ENCODE measurements around the gene TMEM175. TPM values are rescaled to one million over a fixed set of nuclear protein-coding genes. Genes with fewer than 3 reads are reported as not detected.
"Not testable (repeated sequence)": the region's sequence is repeated elsewhere in the genome, so short reads cannot be mapped to it uniquely, and the experiment has no call there.

The TMEM175 gene
- polyA plus RNA-seq, 3 donors: 20.6 to 29.6 (median 26.3) TPM

DNA sequence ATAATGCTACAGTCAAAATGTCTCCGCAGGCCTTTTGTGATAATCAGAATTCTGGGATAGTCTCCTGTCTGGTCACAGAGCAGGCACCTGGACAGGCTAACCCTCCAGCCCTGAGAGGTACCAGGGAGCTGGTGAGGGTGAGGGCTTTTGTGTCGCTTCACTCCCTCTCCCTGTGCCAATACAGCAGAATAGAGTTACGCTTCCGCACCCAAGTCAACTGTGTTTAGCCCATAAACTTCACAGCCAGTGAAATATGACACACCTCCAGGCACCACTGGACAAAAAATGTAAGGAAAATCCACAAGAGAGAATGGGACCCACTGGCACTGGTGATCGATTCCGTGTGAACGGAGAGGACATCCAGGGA lies 1.4 kb upstream of the TMEM175 start:
- no peak for DNase-seq (ENCODE audit: extremely low read depth in 1 of 11, low read depth in 9 of 11, low spot score in 4 of 11)

DNA sequence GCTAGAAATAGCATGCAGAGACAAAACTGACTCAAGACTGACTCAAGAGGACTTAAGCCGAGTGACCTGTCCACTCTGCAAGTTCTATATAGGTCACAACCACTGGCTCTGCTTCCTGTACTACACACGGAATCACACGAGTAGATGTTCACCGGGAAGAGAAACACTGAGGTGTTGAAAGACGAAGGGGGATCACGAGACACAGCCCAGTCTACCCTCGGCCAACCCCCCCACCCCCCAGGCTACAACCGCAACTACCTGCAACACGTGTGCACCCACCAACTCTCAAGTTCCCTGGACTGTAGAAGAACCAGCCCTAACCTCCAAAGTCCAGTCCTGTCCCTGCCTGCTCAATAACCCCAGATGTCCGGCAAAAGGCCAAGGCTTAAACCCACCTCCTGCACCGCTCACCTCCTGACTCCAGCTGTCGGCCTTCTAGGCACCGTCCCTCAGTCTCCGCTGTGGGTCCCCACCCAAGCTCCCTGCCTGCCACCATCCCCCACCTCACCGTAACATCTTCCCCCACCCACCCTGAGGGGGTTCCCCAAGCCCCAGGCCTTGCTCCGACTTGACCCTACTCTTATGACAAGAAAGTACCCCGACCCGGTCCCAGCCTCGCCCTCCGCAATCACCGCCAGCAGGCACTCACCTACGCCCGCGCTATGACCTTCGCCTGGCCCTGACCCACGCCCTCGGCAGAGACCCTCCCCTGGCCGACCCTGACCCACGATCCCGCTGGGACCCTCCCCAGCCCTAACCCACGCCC lies 883 bp upstream of the TMEM175 start:
- no peak for DNase-seq (ENCODE audit: extremely low read depth in 1 of 11, low read depth in 9 of 11, low spot score in 4 of 11)

DNA sequence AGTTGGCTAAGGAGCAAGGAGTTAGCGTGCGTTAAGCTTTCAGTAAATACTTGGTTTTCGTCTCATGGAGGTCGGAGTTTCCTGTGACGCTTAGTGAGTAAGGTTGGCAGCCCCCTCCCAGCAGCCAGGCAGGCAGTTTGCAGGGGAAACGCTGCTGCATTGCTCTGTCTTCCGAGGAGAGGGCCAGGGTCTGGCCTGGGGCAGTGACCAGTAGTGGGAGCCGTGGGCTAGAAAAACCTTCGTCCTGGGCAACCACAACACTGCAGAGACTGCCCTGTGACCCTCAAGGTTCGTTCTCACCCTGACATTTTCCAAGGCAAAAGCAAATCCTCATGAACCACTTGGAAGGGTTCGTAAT lies 432 bp downstream of the TMEM175 start:
- DNase-seq (ENCODE audit: extremely low read depth in 1 of 11, low read depth in 9 of 11, low spot score in 4 of 11): no peak

DNA sequence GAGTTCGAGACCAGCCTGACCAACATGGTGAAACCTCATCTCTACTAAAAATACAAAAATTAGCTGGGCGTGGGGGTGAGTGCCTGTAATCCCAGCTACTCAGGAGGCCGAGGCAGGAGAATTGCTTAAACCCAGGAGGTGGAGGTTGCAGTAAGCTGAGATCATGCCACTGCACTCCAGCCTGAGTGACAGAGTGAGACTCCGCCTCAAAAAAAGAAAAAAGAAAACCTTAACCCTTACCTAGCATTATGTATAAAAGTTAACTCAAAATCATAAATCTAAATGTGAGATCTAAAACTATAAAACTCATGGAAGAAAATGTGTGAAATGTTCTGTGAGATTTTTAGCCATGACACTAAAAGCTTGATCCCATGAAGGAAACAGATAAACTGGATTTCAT lies 7.2 kb downstream of the TMEM175 start:
- not testable (repeated sequence) for DNase-seq (ENCODE audit: extremely low read depth in 1 of 11, low read depth in 9 of 11, low spot score in 4 of 11)

DNA sequence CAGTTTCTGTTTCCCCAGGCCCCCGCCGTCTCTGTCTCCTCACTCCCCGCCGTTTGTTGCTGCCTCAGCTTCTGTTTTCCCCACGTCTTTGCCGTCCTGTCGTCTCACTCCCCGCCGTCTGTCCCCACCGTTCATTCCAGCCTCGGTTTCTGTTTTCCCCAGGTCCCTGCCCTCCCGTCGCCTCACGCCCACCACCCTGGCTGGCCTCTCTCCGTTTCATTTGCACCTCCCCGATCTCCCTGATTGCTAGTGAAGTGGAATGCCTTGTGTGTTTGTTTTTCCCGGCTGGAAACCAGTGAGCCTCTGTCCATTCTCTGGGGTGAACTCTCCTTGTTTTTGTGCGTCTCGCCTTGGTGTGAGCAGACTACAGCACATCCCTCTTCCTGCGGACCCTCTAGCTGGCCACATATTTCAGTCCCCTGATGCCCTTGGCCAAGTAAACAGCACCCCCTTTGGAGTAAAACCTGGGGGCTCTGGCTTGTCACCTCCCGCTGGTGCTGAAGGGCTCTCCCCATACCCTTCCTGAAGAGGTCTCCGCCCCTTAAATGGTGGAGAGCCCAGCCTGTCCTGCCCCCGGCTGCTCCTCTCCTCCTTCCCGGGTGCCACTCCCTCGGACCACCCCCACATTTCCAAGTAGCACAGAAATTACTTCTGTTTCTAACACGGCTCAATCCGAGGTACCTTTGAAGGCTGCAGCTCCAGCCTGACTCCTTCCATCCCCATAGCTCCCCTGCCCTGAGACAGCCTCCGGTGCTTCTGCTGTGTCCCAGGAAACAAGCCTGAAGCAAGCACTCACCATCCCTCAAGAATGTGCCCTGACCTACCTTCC lies 13.2 kb downstream of the TMEM175 start:
- no peak for DNase-seq (ENCODE audit: extremely low read depth in 1 of 11, low read depth in 9 of 11, low spot score in 4 of 11)

DNA sequence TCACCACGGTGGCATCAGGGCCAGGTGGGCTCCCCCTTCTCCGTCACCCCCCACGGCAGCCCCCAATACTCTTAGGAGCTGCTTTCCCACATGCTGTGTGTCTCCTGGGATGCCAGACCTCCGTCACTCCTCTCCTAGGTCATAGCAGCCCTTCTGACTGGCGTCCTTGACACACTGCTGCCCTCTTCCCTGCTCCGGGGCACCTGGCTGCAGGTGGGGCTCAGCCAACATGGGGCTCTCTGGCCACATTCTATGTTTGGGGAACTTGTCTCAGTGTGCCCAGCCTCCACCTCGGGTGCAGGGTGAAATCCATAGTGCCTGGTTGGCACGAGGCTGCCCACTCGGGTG lies 13.8 kb downstream of the TMEM175 start:
- no peak for DNase-seq (ENCODE audit: extremely low read depth in 1 of 11, low read depth in 9 of 11, low spot score in 4 of 11)

DNA sequence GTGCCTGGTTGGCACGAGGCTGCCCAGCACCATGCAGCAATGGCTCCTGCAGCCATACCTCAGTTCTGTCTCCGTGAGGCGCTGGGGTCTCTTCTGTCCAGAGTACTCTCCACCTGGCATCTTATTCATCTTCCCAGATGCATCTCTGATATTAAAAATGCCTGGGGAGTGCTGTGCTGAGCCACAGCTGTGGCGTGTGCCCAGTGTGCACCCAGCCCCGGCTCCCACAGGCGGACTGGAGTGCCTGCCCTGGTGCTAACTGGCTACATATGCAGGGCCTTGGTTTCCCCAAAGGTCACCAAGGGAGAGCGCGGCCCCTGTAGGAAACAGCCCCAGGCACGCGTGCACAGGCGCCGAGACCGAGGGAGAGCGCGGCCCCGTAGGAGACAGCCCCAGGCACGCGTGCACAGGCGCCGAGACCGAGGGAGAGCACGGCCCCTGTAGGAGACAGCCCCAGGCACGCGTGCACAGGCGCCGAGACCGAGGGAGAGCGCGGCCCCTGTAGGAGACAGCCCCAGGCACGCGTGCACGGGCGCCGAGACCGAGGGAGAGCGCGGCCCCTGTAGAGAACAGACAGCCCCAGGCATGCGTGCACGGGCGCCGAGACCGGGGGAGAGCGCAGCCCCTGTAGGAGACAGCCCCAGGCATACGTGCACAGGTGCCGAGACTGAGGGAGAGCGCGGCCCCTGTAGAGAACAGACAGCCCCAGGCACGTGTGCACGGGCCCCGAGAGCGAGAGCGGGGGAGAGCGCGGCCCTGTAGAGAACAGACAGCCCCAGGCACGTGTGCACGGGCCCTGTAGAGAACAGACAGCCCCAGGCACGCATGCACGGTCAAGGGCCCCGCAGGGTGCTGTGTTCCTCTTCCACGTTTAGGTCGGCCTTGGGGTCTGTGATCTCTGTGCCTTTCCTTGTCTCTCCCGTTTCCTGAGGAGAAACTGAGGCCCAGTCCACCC lies 14.5 kb downstream of the TMEM175 start:
- no peak for DNase-seq (ENCODE audit: extremely low read depth in 1 of 11, low read depth in 9 of 11, low spot score in 4 of 11)

DNA sequence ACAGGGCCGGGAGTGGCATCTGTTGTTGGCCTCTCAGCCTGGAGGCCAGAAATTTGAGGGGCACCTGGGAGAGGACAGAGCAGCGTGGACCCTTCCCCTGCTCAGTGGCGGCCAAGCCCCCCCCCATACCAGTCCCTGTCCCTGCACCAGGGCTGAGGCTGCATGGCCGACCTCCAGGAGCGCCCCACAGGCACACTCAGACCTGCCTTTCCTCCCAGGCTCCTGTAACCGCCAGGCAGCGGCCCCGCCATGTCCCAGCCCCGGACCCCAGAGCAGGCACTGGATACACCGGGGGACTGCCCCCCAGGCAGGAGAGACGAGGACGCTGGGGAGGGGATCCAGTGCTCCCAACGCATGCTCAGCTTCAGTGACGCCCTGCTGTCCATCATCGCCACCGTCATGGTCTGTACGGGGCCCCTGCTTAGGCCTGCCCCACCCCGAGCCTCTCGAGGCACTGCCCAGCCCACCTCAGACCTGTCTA lies 15.3 kb downstream of the TMEM175 start:
- no peak for DNase-seq (ENCODE audit: extremely low read depth in 1 of 11, low read depth in 9 of 11, low spot score in 4 of 11)

DNA sequence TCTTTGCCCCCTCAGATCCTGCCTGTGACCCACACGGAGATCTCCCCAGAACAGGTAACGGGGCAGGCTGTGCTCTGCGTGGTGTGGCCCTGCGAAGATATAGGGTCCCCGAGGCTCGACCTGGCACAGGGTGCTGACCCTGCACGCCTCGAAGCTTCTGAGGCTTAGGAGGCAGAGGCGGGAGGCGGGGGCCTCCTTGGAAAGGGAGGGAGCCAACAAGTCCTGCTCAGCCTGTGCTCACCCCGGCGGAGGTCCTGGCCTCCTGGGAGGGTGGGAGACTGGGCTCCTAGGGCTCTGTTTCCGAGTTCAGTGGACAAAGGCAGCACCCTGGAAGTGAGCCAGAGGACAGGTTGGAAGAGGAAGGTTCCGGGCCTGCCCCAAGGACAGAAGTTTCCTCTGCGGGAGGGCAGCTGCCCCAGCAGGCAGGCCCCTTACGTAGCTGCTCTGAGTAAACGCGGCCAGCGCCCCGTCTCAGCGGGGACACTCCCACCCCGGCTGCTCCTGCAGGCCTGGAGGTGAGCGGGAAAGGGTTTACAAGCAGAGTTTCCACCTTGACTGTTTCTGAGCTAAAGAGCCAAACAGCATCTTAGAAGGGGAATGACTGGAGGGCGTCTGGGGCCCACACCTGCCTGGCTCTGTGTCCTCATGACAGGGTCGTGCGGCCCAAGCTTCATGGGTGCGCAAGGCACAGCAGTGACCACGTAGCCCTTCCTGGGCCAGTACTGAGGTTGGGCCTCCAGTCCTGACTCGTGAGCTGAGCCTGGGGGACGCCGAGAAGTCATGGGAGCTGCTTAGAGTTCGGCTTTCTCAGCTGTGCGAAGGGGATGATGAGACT lies 16.1 kb downstream of the TMEM175 start:
- DNase-seq (ENCODE audit: extremely low read depth in 1 of 11, low read depth in 9 of 11, low spot score in 4 of 11): no peak

DNA sequence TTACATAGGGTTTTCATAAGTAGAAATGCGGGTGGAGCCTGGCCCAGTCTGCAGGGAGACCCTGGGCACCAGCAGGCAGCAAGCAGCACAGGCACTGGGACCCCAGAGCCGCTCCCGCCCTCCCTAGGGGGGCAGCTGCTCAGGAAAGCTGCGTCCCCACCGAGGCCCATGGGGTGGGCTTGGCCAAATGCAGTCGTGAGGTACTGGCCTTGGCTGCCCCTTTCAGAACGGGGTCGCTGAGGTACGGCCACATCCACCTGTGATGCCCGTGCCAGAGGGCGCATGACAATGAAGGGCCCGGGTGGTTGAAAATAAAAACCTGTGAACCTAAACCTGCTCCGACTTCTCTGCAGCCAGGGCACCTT lies 16.7 kb downstream of the TMEM175 start:
- DNase-seq (ENCODE audit: extremely low read depth in 1 of 11, low read depth in 9 of 11, low spot score in 4 of 11): no peak

DNA sequence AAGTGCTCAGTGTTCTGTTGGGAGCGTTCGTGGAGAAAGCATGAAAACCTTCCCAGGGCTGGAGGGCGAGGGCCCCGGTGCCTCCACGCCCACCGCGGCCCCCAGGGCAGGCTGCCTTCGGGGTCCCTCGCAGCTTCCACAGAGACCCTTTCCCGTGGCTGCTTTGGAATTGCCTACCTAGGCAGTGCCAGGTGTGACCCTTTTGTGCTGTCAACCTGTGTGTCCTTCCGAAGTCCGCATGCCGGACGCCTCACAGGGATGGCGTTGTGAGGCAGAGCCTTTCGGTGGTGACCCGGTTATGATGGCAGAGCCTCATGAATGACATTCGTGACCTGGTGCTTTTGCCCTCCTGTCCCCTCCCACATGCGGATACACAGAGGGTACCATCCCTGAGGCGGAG lies 17.4 kb downstream of the TMEM175 start:
- no peak for DNase-seq (ENCODE audit: extremely low read depth in 1 of 11, low read depth in 9 of 11, low spot score in 4 of 11)

DNA sequence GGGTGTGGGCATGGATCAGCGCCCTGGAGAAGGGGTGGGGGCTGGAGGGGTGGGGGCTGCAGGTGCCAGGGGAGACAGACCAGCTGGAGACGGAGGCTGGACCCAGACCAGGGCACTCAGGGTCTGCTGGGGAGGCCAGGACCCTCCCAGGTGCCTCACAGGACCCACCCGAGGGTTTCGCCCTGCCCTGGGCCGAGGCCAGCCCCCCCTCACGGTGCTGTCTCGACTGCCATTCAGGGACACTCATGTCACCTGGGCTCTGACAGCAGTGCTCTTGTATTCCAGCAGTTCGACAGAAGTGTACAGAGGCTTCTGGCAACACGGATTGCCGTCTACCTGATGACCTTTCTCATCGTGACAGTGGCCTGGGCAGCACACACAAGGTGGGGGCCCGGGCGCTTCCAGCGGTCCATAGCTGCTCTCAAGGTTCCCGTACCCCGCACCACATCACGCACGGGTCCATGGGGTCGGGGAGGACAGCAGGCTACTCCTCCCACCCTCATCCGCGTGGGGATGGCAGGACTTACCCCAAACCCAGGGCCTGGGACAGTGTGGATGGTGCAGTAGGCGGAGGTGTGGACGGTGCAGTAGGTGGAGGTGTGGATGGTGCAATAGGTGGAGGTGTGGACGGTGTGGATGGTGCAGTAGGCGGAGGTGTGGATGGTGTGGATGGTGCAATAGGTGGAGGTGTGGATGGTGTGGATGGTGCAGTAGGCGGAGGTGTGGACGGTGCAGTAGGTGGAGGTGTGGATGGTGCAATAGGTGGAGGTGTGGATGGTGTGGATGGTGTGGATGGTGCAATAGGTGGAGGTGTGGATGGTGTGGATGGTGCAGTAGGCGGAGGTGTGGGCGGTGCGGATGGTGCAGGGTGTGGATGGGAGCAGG lies 18.1 kb downstream of the TMEM175 start:
- DNase-seq (ENCODE audit: extremely low read depth in 1 of 11, low read depth in 9 of 11, low spot score in 4 of 11): no peak

DNA sequence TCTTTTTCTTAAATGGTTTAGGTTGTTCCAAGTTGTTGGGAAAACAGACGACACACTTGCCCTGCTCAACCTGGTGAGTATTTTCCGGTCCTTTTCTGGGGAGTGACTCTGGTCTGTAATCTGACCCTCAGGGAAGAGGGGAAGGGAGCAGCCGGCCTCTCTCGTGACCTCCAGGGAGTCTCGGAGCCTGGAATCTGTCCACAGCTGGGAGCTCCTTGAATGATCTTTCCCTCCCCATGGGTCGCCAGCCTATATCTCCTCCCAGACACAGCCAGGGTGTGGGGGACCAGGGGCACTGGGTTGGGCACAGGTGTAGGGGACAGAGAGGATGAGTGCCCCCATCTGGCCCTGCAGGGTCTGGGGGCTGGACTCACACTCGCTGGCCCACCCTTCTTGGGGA lies 18.9 kb downstream of the TMEM175 start:
- DNase-seq (ENCODE audit: extremely low read depth in 1 of 11, low read depth in 9 of 11, low spot score in 4 of 11): no peak

DNA sequence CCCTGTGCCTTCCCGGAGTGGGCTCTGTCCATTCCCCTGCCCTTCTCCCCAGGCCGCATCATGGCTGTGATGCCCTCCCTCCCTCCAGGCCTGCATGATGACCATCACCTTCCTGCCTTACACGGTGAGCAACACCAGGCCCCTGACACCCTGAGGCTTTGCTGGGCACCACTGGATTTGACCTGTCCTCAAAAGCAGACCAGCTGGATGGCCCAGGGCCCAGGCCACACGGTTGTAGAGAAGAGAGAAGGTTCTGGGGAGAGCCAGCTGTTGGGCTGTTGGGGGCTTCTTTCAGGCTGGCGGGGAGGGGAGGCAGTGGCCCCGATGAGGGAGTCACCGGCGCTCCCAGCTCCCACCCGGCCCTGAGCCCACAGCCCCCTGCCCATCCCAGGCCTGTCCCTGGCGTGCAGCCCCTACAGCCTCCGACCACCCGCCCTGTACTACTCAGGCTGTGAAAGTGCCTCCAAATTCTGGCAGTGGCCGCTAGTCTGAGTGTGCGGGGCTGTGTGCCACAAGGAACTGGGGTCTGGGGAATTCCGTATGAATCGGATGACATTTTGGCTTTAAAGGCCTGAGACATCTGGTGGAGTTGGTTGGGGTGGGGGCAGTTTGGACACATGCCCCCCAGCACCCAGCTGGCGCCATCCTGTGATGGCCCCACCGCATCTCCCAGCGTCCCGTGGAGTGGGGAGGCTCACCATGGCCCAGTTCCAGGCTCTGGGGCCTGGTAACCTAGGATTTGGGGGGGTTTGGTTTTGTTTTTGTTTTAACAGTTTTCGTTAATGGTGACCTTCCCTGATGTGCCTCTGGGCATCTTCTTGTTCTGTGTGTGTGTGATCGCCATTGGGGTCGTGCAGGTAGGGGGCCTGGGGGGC lies 19.6 kb downstream of the TMEM175 start:
- DNase-seq (ENCODE audit: extremely low read depth in 1 of 11, low read depth in 9 of 11, low spot score in 4 of 11): no peak

DNA sequence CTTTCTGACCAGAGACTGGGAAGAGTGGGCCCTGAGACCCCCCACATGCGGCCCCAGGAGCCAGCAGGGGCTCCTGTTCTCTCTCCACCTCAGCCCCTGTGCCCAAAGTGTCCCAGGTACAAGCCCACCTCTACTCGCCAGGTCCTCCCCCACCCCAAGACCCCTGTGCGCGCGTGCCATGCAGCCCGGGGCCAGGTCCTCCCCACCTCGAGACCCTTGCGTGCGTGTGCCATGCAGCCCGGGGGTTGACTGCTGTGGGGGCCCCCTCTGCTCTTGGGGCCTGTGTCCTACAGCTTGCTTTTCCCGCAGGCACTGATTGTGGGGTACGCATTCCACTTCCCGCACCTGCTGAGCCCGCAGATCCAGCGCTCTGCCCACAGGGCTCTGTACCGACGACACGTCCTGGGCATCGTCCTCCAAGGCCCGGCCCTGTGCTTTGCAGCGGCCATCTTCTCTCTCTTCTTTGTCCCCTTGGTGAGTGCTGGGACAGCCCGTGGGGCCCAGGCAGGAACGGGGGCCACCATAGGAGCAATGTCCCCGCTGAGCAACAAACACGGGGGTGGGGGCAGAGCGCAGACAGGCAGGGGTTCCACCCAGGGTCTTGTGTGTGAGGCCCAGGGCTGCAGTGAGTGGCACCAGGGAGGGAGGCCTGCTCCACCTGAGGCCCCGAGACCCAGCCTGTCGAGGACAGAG lies 20.8 kb downstream of the TMEM175 start:
- DNase-seq (ENCODE audit: extremely low read depth in 1 of 11, low read depth in 9 of 11, low spot score in 4 of 11): no peak

DNA sequence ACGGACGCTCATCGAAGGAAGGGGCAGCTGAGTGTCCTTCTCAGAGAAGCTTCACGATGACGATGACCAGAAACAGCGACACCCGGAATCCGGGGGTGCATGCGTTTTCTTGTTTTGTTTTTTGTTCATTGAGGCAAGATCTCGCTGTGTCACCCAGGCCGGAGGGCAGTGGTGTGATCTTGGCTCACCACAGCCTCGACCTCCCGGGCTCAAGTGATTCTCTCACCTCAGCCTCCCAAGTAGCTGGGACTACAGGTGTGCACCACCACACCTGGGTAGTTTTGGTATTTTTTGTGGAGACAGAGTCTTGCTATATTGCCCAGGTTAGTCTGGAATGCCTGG lies 21.3 kb downstream of the TMEM175 start:
- DNase-seq (ENCODE audit: extremely low read depth in 1 of 11, low read depth in 9 of 11, low spot score in 4 of 11): no peak

Data from renal cortex interstitium (tissue), 11 donors.